Measurements from ENCODE around the gene ZEB2.

GRCh38 chr2:144509879-144510221 lies 10.1 kb downstream of the ZEB2 start:
- no peak for TF ChIP-seq EZH2 (IDR thresholded peaks at IDR 0.05; ENCODE audit: borderline replicate concordance, low read depth, low read length, severe bottlenecking)
- TF ChIP-seq CTCF (IDR thresholded peaks at IDR 0.05; ENCODE audit: borderline replicate concordance, extremely low read depth, low read length, poor library complexity, severe bottlenecking): no peak
